ENCODE data around the gene STK24. TPM values are rescaled to one million over a fixed set of nuclear protein-coding genes. Genes with fewer than 3 reads are reported as not detected.

STK24 gene
- total RNA-seq, 1 donor from 2014 or later: 139 TPM

DNA sequence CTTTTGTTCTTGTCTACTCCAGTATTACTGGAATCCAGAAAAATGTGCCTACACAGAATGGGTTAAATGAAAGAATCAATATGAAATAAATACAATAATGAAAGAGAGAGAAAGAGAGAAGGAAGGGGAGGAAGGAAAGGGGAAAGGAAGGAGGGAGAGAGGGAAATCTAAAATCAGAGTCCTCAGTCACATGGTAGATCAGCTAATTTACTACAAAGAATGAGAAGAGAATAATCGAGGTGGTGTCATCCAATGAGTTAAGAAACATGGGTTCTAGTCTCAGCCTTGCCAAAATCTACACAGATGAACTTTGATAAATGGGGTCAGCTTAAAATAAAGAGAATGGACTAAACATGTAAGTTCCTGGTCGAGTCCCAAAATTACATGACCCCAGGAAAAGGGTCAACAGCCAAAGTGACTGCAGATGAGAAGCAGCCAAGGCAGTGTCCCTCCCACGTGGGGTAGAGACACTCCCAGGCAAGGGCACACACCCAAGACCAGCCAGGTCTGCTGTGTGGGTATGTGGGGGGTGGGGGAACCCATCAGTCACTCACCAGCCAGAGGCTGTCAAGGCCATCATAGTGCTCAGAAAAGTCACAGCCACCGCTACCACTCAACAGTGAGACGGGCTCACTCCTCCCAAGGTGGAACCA lies 103.6 kb downstream of the STK24 start:
- H3K4me3 Mint-ChIP-seq: no peak overlapping the region
- peaks cover 47% of the 10 kb centered on the region for H3K36me3 Mint-ChIP-seq (ENCODE audit: low read depth)
- H3K27me3 Mint-ChIP-seq (ENCODE audit: insufficient read depth): no peaks in the 10 kb centered on the region
- no peak for DNase-seq (ENCODE audit: low spot score)
- H3K9me3 Mint-ChIP-seq: peaks cover 4% of the 10 kb centered on the region
- peak overlapping the region; percentile 84 for H3K27ac Mint-ChIP-seq
- peaks cover 63% of the 10 kb centered on the region for H3K4me1 Mint-ChIP-seq (ENCODE audit: low read depth)
- intact Hi-C loops (cut with micrococcal nuclease): loop anchor here (10.0 kb wide), 1 partner anchor 498 kb away; no protein-coding TSS in a partner anchor

DNA sequence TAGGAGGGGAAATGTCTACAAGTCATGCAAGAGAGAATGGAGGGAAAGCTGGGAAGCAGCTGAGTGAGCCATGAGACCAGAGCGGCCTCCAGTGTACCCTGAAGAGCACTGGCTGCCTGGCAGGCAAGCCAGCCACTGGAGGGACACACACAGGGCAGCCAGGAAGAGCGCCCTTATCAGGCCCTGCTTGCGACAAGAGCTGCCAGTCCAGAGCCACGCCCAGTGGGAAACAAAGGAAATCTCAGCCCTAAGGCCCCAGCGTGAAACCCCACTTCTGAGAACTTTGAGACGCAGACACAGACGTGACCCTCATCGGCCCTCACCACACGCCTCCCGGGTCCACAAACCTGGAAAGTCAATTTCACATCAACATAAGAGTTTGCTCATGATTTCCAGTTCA lies 105.0 kb downstream of the STK24 start:
- Mint-ChIP-seq H3K27me3 (ENCODE audit: insufficient read depth) (no peaks in the 10 kb centered on the region), H3K4me1 (ENCODE audit: low read depth) (peaks cover 52% of the 10 kb centered on the region), H3K27ac (peak overlapping the region; percentile 84), H3K9me3 (peaks cover 4% of the 10 kb centered on the region), H3K4me3 (no peak overlapping the region), H3K36me3 (ENCODE audit: low read depth) (peaks cover 41% of the 10 kb centered on the region)
- intact Hi-C loops (cut with micrococcal nuclease): loop anchor here (10.0 kb wide), 1 partner anchor 497 kb away; no protein-coding TSS in a partner anchor
- no peak for DNase-seq (ENCODE audit: low spot score)

DNA sequence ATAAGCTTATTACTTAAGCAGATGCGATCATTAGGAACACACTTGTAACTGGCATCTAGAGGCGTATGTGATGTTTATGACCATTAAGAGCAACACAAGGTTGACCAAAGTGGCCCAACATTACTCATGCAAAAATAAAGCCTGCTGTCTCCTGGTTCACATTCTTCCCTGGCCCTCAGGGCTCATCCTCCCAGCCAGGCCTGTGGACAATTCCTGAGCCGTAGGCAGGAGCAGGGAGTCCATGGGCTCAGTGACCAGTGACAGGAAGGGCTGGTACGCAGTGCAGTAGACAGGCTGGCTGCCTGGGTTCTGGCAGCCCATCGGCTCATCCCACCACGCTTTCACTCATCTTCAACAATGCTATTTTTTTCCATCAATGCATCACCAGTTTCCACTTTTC lies 106.0 kb downstream of the STK24 start:
- intact Hi-C loops (cut with micrococcal nuclease): loop anchor here (10.0 kb wide), 1 partner anchor 496 kb away; no protein-coding TSS in a partner anchor
- Mint-ChIP-seq H3K27ac (no peak overlapping the region), H3K27me3 (ENCODE audit: insufficient read depth) (no peaks in the 10 kb centered on the region), H3K9me3 (peaks cover 4% of the 10 kb centered on the region), H3K4me3 (no peak overlapping the region), H3K36me3 (ENCODE audit: low read depth) (peaks cover 43% of the 10 kb centered on the region), H3K4me1 (ENCODE audit: low read depth) (peaks cover 42% of the 10 kb centered on the region)
- no peak for DNase-seq (ENCODE audit: low spot score)

DNA sequence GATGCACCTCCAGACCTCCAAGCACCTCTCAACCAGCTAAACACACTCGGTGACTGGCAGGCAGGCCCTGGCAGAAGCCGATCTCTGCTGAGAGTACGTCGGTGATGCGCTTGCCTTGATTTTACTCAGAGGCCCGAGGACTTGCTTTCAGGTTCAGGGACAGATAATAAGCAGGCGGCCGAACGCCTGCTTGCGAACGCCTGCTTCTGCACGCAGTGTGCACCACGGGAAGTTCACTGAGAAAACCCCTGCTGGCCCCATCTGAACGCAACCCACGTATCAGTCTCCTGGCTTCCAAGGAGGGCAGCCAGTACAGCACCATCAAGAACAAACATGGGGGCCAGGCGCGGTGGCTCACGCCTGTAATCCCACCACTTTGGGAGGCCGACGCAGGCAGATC lies 108.0 kb downstream of the STK24 start:
- H3K27ac Mint-ChIP-seq: no peak overlapping the region

DNA sequence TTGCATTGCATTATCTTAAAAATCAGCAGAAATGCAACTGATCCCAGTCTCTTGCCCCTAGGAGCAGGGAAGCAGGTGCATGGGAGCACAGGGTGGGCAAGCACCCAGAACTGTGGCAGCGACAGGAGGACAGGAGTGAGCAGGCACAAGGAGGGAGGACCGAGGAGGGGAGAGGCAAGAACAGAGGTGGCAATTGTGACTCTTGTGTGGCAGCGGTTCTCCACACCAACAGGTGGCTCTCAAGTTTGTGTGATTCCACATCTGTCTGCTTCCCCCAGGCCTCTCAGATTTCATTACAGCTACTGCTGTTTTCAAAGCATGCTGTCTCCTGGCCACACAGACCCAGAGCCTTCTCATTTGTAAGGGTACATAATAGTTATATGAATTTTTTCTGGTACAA lies 108.5 kb downstream of the STK24 start:
- H3K9me3 Mint-ChIP-seq: peaks cover 4% of the 10 kb centered on the region
- H3K4me1 Mint-ChIP-seq (ENCODE audit: low read depth): peaks cover 33% of the 10 kb centered on the region
- peaks cover 42% of the 10 kb centered on the region for H3K36me3 Mint-ChIP-seq (ENCODE audit: low read depth)
- no peak for DNase-seq (ENCODE audit: low spot score)
- intact Hi-C loops (cut with micrococcal nuclease): no loop called here
- no peak overlapping the region for H3K4me3 Mint-ChIP-seq
- peak overlapping the region; percentile 7 for H3K27ac Mint-ChIP-seq
- H3K27me3 Mint-ChIP-seq (ENCODE audit: insufficient read depth): no peaks in the 10 kb centered on the region

More for the DNA sequence above, 108.0 kb downstream of the STK24 start:
- H3K9me3 Mint-ChIP-seq: peaks cover 4% of the 10 kb centered on the region
- no peak for DNase-seq (ENCODE audit: low spot score)
- intact Hi-C loops (cut with micrococcal nuclease): no loop called here
- H3K36me3 Mint-ChIP-seq (ENCODE audit: low read depth): peaks cover 45% of the 10 kb centered on the region
- peaks cover 37% of the 10 kb centered on the region for H3K4me1 Mint-ChIP-seq (ENCODE audit: low read depth)
- H3K4me3 Mint-ChIP-seq: no peak overlapping the region
- H3K27me3 Mint-ChIP-seq (ENCODE audit: insufficient read depth): no peaks in the 10 kb centered on the region

DNA sequence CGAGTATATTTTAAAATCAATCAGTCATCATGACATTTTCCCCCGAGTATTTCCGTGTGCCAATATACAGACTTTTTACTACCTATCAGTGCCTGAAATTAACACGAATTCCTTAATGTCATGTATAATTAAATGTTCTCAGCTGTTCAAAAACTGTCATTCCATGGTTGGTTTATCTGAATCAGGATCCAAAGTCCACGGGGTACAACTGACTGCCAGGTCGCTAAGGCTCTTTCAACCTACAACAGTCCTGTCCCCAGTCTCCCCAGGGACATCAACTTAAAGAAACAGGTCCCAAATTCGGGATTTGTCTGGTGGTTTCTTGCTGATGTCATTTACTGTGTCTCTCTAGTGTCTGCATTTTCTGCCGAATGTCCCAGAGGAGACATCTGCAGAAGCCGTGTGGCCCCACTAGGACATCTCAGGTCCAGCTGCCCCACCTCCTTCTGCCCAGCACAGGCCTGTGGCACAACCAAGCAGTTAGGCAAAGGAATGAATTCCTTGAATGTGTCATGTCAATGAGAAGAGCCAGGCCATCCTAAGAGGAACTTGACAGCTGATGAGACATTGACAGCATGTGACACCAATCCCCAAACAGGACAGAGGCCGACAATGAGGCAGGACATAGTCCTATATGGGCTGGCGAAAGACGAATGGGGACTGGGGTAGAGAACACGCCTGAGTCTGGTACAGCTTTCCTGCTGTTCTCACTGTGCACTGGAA lies 109.5 kb downstream of the STK24 start:
- Mint-ChIP-seq H3K4me1 (ENCODE audit: low read depth) (peaks cover 34% of the 10 kb centered on the region), H3K4me3 (no peak overlapping the region), H3K36me3 (ENCODE audit: low read depth) (peaks cover 42% of the 10 kb centered on the region), H3K9me3 (no peaks in the 10 kb centered on the region), H3K27ac (no peak overlapping the region), H3K27me3 (ENCODE audit: insufficient read depth) (no peaks in the 10 kb centered on the region)
- intact Hi-C loops (cut with micrococcal nuclease): no loop called here
- DNase-seq (ENCODE audit: low spot score): no peak

DNA sequence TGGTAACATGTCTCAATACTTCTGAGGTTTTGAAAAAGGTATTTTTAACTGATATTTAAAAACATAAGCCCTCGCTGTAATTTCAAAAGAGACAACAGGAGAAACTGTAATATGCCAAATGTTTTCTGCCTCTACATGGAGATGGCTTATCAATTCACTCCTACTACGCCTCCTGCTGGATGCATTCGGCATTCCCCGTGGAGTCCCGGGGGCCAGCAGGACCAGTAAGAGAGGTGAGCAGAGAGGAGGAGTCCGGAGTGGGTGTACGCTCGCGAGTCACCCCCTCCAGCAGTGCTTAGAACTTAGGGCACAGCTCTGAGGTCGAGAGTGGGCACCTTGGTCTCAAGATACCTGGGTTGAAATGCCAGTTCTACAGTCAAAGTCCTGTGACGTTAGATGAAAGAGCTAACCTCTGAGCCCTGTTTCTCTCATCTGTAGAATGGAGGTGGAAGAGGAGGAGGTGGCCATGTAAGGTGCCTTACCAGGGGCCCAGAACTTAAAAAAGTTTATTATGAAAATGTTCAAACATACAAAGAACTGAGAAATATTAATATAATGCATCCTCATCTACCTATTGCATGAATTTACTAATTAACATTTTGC lies 110.2 kb downstream of the STK24 start:
- Mint-ChIP-seq H3K4me3 (no peak overlapping the region), H3K27me3 (ENCODE audit: insufficient read depth) (no peaks in the 10 kb centered on the region), H3K4me1 (ENCODE audit: low read depth) (peaks cover 32% of the 10 kb centered on the region), H3K27ac (peak overlapping the region; percentile 23), H3K9me3 (no peaks in the 10 kb centered on the region), H3K36me3 (ENCODE audit: low read depth) (peaks cover 40% of the 10 kb centered on the region)
- DNase-seq (ENCODE audit: low spot score): no peak
- intact Hi-C loops (cut with micrococcal nuclease): no loop called here

DNA sequence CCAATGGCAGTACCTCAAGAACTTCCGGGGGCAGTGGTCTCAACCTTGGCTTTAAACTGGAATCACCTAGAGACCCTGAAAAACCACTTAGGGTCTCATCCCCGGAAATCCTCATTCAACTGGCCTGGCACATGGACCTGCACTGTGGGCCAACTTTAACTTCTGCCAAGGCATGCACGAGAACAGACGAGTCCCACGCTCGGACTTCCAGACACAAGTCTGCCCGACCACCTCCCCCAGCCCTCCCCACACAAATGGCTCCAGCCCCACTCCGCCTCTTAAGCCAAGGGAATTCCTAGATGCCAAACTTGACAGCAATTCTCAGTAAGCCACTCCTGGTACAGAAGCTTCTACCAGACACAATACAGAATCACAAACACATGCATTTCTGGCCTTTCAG lies 114.0 kb downstream of the STK24 start:
- Mint-ChIP-seq H3K36me3 (ENCODE audit: low read depth) (peaks cover 36% of the 10 kb centered on the region), H3K9me3 (no peaks in the 10 kb centered on the region), H3K4me3 (no peak overlapping the region), H3K27me3 (ENCODE audit: insufficient read depth) (no peaks in the 10 kb centered on the region), H3K4me1 (ENCODE audit: low read depth) (peaks cover 13% of the 10 kb centered on the region), H3K27ac (peak overlapping the region; percentile 5)
- intact Hi-C loops (cut with micrococcal nuclease): no loop called here
- DNase-seq (ENCODE audit: low spot score): no peak

DNA sequence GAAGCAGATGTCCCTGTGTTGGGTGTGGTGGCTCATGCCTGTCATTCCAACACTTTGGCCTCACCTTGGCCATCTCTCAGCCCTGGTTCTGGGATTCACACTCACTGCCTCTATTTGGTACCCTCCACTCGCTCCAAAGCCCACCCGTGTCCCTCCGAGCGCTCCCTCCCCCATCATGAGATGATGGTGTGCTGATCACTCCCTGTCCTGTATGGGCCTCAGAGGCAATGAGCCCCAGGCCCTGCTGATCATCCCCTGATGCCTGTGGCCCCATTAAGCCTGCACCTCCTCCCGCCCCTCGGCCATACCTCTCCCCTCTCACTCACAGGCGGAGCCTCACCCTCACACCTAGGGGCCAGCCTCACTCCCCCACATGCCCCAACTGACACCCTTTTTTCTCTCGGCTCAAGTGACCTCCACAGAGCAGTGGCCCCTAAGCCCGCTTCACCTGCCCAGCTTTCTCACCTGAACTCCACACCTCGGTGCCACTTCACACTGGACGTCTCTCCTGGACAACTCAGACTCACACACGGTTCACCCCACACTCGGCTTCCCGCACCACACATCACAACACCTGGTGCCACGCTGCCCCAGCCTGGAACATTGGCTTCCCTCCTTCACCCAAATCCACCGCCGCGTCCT lies 114.5 kb downstream of the STK24 start:
- Mint-ChIP-seq H3K27me3 (ENCODE audit: insufficient read depth) (no peaks in the 10 kb centered on the region), H3K9me3 (no peaks in the 10 kb centered on the region), H3K4me1 (ENCODE audit: low read depth) (peaks cover 13% of the 10 kb centered on the region), H3K36me3 (ENCODE audit: low read depth) (peaks cover 38% of the 10 kb centered on the region), H3K27ac (peak overlapping the region; percentile 61), H3K4me3 (no peak overlapping the region)
- intact Hi-C loops (cut with micrococcal nuclease): no loop called here
- no peak for DNase-seq (ENCODE audit: low spot score)

DNA sequence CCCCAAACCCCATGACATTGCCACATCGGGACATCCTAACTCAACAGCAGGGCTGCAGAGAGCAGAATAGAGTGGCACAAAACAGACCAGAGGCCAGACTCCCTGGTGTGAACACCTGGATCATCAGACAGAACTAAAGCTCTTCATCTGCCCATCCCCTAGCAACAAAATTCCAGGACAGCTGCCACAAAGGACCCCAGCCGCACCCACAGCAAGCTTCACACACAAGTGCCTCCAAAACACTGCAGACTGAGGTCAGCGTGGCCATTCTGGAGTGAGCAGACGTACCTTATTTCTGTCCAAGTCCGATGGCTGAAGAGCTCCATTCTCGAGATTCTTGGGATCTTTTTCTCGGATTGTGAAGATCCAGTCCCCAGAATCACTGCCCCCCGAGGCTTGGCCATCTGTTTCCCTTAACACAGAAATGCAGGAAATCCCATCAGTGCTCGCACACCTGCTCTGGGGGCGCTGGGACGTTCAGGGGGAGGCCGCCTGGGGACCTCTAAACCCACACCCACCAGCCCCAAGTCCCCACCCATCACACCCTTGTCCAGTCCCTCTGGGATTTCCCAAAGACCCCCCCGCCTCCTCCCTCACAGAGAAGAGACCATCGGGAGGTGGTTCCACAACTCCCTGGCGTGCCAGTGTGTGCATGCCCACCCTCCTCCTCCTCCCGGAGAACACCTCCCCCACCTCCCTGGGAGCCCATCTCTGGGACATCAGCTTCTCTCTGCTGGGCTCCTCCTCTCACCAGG lies 115.2 kb downstream of the STK24 start:
- Mint-ChIP-seq H3K9me3 (no peaks in the 10 kb centered on the region), H3K4me1 (ENCODE audit: low read depth) (peaks cover 13% of the 10 kb centered on the region), H3K27me3 (ENCODE audit: insufficient read depth) (no peaks in the 10 kb centered on the region), H3K27ac (peak overlapping the region; percentile 61), H3K4me3 (no peak overlapping the region), H3K36me3 (ENCODE audit: low read depth) (peaks cover 38% of the 10 kb centered on the region)
- intact Hi-C loops (cut with micrococcal nuclease): no loop called here
- no peak for DNase-seq (ENCODE audit: low spot score)

DNA sequence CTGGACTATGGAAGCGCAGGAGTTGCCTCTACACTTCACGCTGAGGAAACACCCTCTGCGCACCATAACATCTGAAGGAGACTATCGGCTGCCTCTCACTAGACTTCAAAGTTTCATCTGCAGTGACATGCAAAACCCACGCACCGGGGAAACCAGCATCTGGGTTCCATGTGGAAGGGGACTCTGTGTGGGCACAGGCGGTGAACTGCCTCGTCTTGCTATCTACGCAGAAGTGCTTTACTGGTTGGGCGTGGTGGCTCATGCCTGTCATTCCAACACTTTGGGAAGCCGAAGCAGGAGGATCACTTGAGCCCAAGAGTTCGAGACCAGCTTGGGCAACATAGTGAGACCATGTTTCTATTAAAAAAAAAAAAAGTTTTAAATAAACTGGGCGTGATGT lies 116.4 kb downstream of the STK24 start:
- H3K9me3 Mint-ChIP-seq: no peaks in the 10 kb centered on the region
- DNase-seq (ENCODE audit: low spot score): no peak
- no peak overlapping the region for H3K27ac Mint-ChIP-seq
- H3K27me3 Mint-ChIP-seq (ENCODE audit: insufficient read depth): no peaks in the 10 kb centered on the region
- peaks cover 13% of the 10 kb centered on the region for H3K4me1 Mint-ChIP-seq (ENCODE audit: low read depth)
- intact Hi-C loops (cut with micrococcal nuclease): no loop called here
- peaks cover 40% of the 10 kb centered on the region for H3K36me3 Mint-ChIP-seq (ENCODE audit: low read depth)
- no peak overlapping the region for H3K4me3 Mint-ChIP-seq

DNA sequence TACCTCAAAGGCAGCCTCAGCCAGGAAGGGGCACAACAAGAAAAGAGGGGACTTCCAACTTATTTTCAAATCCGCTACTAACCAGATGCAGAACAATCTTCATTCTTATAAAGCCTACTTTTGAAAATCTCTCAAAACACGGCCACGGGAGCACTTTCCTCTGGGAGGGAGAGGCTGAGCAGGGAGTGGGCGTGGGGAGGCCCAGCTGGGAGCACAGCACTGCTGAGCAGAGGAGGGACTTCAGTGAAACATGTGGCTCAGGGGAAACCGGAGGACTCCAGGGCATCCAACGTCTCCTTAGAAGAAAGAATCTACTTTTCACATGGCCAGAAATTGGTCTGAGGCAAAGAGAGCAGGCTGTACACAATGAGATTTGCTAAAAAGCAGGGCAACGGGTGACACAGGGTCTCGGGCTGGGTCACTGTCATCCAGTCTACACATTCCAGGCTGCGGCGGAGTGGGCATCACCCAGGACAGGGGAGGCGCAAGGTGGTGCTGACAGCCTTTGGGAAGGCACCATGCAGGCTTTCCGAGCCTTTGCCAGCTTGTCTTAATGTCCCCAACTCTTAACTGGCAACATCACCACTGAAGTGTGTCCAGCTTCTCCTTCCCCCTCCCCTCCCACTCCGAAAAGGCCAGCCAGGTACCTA lies 117.1 kb downstream of the STK24 start:
- Mint-ChIP-seq H3K4me1 (ENCODE audit: low read depth) (peaks cover 13% of the 10 kb centered on the region), H3K36me3 (ENCODE audit: low read depth) (peaks cover 39% of the 10 kb centered on the region), H3K27me3 (ENCODE audit: insufficient read depth) (no peaks in the 10 kb centered on the region), H3K9me3 (no peaks in the 10 kb centered on the region), H3K27ac (no peak overlapping the region), H3K4me3 (no peak overlapping the region)
- intact Hi-C loops (cut with micrococcal nuclease): no loop called here
- no peak for DNase-seq (ENCODE audit: low spot score)
